Activated T-helper 1 cell treated with anti-CD3 and anti-CD28 coated beads, Interleukin-12 subunit alpha, Interleukin-12 subunit beta, Interleukin-2, Interleukin-4 antibody, amounts not matched to agents 30 ng/mL and 10 ng/mL and 1 ng/mL, durations not matched to agents 14 hours and 24 hours and 36 hours (primary cell): Measurements from ENCODE around the gene ACBD3. TPM values are rescaled to one million over a fixed set of nuclear protein-coding genes. Genes with fewer than 3 reads are reported as not detected.

Experiments used
- DNase-seq: peaks from one replicate; pipeline ENCODE4 v3.0.0; 2021; ENCODE audit warnings: low spot score
- H3K27ac Mint-ChIP-seq: one replicate; pipeline ENCODE4 v1.8.0; 2021; ENCODE audit warnings: mild to moderate bottlenecking, mixed read lengths
- H3K27me3 Mint-ChIP-seq: one replicate; pipeline ENCODE4 v1.8.0; 2022; ENCODE audit warnings: mild to moderate bottlenecking, moderate library complexity, mixed read lengths; ENCODE audit not compliant: insufficient read depth
- H3K36me3 Mint-ChIP-seq: one replicate; pipeline ENCODE4 v1.8.0; 2021; ENCODE audit warnings: low read depth, mixed read lengths
- H3K4me1 Mint-ChIP-seq: one replicate; pipeline ENCODE4 v1.8.0; 2021; ENCODE audit warnings: low read depth, mixed read lengths
- H3K4me3 Mint-ChIP-seq: one replicate; pipeline ENCODE4 v1.8.0; 2021; ENCODE audit warnings: mild to moderate bottlenecking, moderate library complexity, mixed read lengths
- H3K9me3 Mint-ChIP-seq: one replicate; pipeline ENCODE4 v1.8.0; 2021; ENCODE audit warnings: mixed read lengths
- intact Hi-C: fragments of 100-400 bp; cut with micrococcal nuclease; formaldehyde crosslinking; loops from one replicate; pipeline ENCODE4 v1.15.1; 2024
- total RNA-seq: library from RNA; stranded (reverse); gene quantifications from 2 replicates; pipeline ENCODE4 v1.2.3, GENCODE V29; 2022

The ACBD3 gene
- total RNA-seq, 1 donor from 2014 or later: 23.6 TPM

DNA sequence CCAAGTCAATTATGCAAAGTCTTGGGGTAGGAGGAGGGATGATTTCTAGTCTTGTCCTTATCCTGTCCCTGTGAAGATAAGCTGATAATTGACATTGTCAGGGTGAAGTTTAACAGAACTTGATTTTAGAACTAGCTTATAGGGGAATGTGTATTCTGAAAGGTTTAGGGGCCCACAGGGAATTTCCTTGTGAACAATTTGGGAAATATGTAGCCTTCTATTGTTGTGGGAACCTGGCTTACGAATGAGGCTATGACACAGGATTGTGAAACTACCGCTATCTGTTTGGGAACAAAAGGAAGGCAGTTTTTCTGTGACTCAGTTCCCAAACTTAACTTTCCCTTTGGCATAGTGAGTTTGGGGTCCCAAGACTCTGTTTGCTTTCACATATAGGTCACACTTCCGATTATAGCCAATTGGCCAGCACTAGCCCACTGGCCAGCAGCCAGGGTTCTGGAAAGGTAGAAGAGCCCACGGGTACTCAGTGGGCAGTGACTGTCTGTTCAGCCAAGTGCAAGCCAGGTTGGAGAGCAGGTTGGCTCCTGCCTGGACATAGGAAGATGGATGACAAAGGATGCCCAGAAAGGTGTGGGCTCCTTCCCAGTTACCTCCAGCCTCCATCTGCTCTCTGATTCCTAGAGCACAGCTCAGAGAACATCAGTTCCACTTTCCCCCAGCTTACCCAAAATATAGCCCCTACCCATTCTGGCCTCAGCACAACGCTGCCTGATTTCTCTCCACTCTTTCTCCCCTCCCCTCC is 88.5 kb downstream of the ACBD3 start:
- DNase-seq: no peak
- H3K4me3 Mint-ChIP-seq: no peak overlapping the region
- H3K4me1 Mint-ChIP-seq: peaks cover 16% of the 10 kb centered on the region
- no peak overlapping the region for H3K27ac Mint-ChIP-seq
- H3K9me3 Mint-ChIP-seq: no peaks in the 10 kb centered on the region
- H3K36me3 Mint-ChIP-seq: no peaks in the 10 kb centered on the region
- intact Hi-C loops: no loop called here
- peaks cover 15% of the 10 kb centered on the region for H3K27me3 Mint-ChIP-seq

- DNase-seq: no peak
- peaks cover 7% of the 10 kb centered on the region for H3K4me1 Mint-ChIP-seq
- no peak overlapping the region for H3K27ac Mint-ChIP-seq
- H3K9me3 Mint-ChIP-seq: no peaks in the 10 kb centered on the region
- intact Hi-C loops: no loop called here
- H3K27me3 Mint-ChIP-seq: peaks cover 17% of the 10 kb centered on the region
- H3K4me3 Mint-ChIP-seq: no peak overlapping the region
- no peaks in the 10 kb centered on the region for H3K36me3 Mint-ChIP-seq
Measured at GRCh38 chr1:226095286-226095685, 91.3 kb downstream of the ACBD3 start.

Other genes starting within 250 kb of the ACBD3 start
- not detected in 2 replicates for gene LEFTY2, start 245.5 kb downstream of the ACBD3 start, total RNA-seq
- gene SDE2, start 187.4 kb downstream of the ACBD3 start, total RNA-seq: 28.2 and 28.4 TPM in 2 replicates
- gene H3-3A, start 124.0 kb downstream of the ACBD3 start, total RNA-seq: 416 and 426 TPM in 2 replicates
- not detected in 2 replicates for gene MIXL1, start 36.9 kb upstream of the ACBD3 start, total RNA-seq
- gene LIN9, start 122.4 kb upstream of the ACBD3 start, total RNA-seq: 11.7 and 12.1 TPM in 2 replicates
- gene PARP1, start 221.4 kb upstream of the ACBD3 start, total RNA-seq: 209 and 220 TPM in 2 replicates